SU-DHL-6 (cell line): ENCODE measurements around the gene MRPS22.

Experiments used
- EZH2phosphoT487 ChIP-seq: fragments of 200-600 bp; sonication (generic), shearing (Covaris generic); conservative IDR thresholded peaks from 2 replicates; pipeline ENCODE4 v1.6.1; 2018; ENCODE audit warnings: mild to moderate bottlenecking, antibody characterized with exemption, low read length, moderate library complexity, mixed read lengths
- TF ChIP-seq, protein P1 (sequence below): fragments of 200-600 bp; sonication (generic); IDR thresholded peaks from one replicate; pipeline ENCODE4 v1.5.1; 2017; ENCODE audit warnings: antibody characterized with exemption, mild to moderate bottlenecking, low read length, moderate library complexity; ENCODE audit not compliant: insufficient read depth, poor library complexity, severe bottlenecking

DNA sequence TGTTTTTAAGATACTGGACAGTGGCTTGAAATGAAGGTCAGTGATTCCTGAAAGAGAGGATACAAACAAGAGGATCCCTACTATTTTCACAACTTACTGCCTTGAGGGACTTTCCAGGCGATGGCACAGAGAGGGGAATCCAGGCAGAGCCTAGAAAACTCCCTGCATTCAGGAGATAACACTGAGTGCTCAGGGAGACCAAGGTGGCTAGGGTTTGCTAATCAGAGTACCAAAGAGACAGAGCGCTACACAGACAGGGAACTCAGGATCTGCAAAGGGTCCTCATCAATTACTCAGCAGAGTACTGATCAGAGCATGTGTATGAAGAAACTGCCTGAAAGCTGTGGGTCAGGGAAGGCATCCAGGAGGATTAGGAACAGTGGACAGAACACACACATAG, 11.7 kb upstream of the MRPS22 start:
- TF ChIP-seq, protein P1, sequence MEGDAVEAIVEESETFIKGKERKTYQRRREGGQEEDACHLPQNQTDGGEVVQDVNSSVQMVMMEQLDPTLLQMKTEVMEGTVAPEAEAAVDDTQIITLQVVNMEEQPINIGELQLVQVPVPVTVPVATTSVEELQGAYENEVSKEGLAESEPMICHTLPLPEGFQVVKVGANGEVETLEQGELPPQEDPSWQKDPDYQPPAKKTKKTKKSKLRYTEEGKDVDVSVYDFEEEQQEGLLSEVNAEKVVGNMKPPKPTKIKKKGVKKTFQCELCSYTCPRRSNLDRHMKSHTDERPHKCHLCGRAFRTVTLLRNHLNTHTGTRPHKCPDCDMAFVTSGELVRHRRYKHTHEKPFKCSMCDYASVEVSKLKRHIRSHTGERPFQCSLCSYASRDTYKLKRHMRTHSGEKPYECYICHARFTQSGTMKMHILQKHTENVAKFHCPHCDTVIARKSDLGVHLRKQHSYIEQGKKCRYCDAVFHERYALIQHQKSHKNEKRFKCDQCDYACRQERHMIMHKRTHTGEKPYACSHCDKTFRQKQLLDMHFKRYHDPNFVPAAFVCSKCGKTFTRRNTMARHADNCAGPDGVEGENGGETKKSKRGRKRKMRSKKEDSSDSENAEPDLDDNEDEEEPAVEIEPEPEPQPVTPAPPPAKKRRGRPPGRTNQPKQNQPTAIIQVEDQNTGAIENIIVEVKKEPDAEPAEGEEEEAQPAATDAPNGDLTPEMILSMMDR: no peak
- TF ChIP-seq EZH2phosphoT487: no peak
